ENCODE data around the gene EBF3.

DNA sequence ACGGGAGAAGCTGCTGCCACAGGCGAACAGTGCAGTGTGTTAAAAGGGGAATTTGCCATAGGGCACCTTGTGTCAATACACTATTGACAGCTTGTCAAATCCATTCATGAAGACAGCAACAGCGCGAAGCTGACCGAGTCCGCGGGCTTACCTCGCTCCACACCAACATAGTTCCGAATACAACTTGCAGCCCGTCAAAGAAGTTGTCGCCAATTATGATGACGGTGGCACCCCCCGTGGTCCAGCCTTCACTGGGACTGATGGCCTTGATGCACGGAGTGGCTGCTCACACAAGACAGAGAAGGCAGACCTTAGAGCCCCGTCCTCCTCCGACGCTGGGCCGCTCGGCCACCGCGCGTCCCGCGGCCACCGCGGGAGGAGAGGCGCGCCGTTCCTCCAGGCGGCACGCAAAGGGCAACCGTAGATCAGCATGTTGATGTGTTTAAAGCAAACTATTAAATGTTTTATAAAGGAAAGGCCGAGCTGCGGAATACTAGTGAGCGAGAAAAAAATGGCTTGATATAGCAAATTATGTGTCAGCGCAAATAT lies 96.4 kb downstream of the EBF3 start:
- TF ChIP-seq, protein P1, sequence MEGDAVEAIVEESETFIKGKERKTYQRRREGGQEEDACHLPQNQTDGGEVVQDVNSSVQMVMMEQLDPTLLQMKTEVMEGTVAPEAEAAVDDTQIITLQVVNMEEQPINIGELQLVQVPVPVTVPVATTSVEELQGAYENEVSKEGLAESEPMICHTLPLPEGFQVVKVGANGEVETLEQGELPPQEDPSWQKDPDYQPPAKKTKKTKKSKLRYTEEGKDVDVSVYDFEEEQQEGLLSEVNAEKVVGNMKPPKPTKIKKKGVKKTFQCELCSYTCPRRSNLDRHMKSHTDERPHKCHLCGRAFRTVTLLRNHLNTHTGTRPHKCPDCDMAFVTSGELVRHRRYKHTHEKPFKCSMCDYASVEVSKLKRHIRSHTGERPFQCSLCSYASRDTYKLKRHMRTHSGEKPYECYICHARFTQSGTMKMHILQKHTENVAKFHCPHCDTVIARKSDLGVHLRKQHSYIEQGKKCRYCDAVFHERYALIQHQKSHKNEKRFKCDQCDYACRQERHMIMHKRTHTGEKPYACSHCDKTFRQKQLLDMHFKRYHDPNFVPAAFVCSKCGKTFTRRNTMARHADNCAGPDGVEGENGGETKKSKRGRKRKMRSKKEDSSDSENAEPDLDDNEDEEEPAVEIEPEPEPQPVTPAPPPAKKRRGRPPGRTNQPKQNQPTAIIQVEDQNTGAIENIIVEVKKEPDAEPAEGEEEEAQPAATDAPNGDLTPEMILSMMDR (IDR thresholded peaks at IDR 0.05), result no peak
- no peak for TF ChIP-seq POLR2A (IDR thresholded peaks at IDR 0.05)
